Stomach smooth muscle (tissue), 2 donors: Measurements from ENCODE around the gene REC8.

Experiments
- H3K27ac ChIP-seq: one replicate; pipeline ENCODE4 v1.7.0; 2013; ENCODE audit warnings: mild to moderate bottlenecking, low read length, inconsistent platforms
- H3K27me3 ChIP-seq, 2 donors: one replicate each; pipeline ENCODE4 v1.7.0; 2013; ENCODE audit warnings: low read length in 2 of 2; ENCODE audit not compliant: insufficient read depth in 2 of 2, control insufficient read depth in 1 of 2
- H3K36me3 ChIP-seq, 2 donors: one replicate each; pipeline ENCODE4 v1.7.0; 2013; ENCODE audit warnings: low read length in 2 of 2; ENCODE audit not compliant: control insufficient read depth in 2 of 2, insufficient read depth in 2 of 2
- H3K4me1 ChIP-seq: one replicate; pipeline ENCODE4 v1.7.0; 2013; ENCODE audit warnings: low read length; ENCODE audit not compliant: control insufficient read depth, insufficient read depth
- H3K4me3 ChIP-seq, 2 donors: one replicate each; pipeline ENCODE4 v1.7.0; 2013; ENCODE audit warnings: low read length in 2 of 2
- H3K9ac ChIP-seq, 2 donors: one replicate each; pipeline ENCODE4 v1.7.0; 2013; ENCODE audit warnings: low read length in 2 of 2, mild to moderate bottlenecking in 1 of 2
- H3K9me3 ChIP-seq, 2 donors: one replicate each; pipeline ENCODE4 v1.7.0; 2013; ENCODE audit warnings: low read length in 2 of 2; ENCODE audit not compliant: control insufficient read depth in 2 of 2
- donor health status: healthy.
- donor health status: Pancreatic carcinoma.

The REC8 gene

GRCh38 chr14:24160850-24161804, 10.8 kb upstream of the REC8 start, which contains the start of gene IRF9:
IRF9 (plus strand) TSS chr14:24161265; CDS start chr14:24162145, 880 bp downstream.
- Histone ChIP-seq H3K36me3 (peaks cover 52 to 60% of the 10 kb centered on the region in 2 donors), H3K27ac (peak within 1 kb of the TSS; percentile 88), H3K9ac (peak within 1 kb of the TSS; percentile 91 to 96), H3K4me1 (peaks cover 26% of the 10 kb centered on the region), H3K9me3 (no peaks in the 10 kb centered on the region), H3K27me3 (no peaks in the 10 kb centered on the region), H3K4me3 (peak within 1 kb of the TSS; percentile 91 to 98)

- Histone ChIP-seq H3K27ac (peak overlapping the region; percentile 88), H3K27me3 (no peaks in the 10 kb centered on the region), H3K9ac (peak overlapping the region; percentile 91 to 96), H3K36me3 (peaks cover 56 to 58% of the 10 kb centered on the region in 2 donors), H3K4me3 (peak overlapping the region; percentile 91 to 98), H3K4me1 (peaks cover 26% of the 10 kb centered on the region), H3K9me3 (no peaks in the 10 kb centered on the region)
Observed at GRCh38 chr14:24162093-24162492, 9.8 kb upstream of the REC8 start.

DNA sequence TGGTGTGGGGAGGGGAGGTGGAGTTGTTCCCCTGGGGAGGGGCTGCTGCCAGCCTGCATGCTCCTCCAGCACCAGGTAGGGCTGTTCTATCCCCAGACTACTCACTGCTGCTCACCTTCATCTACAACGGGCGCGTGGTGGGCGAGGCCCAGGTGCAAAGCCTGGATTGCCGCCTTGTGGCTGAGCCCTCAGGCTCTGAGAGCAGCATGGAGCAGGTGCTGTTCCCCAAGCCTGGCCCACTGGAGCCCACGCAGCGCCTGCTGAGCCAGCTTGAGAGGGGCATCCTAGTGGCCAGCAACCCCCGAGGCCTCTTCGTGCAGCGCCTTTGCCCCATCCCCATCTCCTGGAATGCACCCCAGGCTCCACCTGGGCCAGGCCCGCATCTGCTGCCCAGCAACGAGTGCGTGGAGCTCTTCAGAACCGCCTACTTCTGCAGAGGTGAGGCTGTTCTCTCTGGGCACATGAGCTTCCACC, 7.3 kb upstream of the REC8 start:
- Histone ChIP-seq H3K27ac (no peak overlapping the region), H3K4me1 (peaks cover 26% of the 10 kb centered on the region), H3K9ac (no peak overlapping the region), H3K36me3 (peaks cover 45 to 55% of the 10 kb centered on the region in 2 donors), H3K9me3 (no peaks in the 10 kb centered on the region), H3K27me3 (no peaks in the 10 kb centered on the region), H3K4me3 (no peak overlapping the region)

GRCh38 chr14:24165785-24166184, 6.1 kb upstream of the REC8 start:
- peaks cover 36 to 50% of the 10 kb centered on the region in 2 donors for H3K36me3 ChIP-seq
- no peak overlapping the region for H3K4me3 ChIP-seq
- no peak overlapping the region for H3K27ac ChIP-seq
- H3K9ac ChIP-seq: no peak overlapping the region
- H3K9me3 ChIP-seq: no peaks in the 10 kb centered on the region
- H3K4me1 ChIP-seq: peaks cover 22% of the 10 kb centered on the region
- no peaks in the 10 kb centered on the region for H3K27me3 ChIP-seq

DNA sequence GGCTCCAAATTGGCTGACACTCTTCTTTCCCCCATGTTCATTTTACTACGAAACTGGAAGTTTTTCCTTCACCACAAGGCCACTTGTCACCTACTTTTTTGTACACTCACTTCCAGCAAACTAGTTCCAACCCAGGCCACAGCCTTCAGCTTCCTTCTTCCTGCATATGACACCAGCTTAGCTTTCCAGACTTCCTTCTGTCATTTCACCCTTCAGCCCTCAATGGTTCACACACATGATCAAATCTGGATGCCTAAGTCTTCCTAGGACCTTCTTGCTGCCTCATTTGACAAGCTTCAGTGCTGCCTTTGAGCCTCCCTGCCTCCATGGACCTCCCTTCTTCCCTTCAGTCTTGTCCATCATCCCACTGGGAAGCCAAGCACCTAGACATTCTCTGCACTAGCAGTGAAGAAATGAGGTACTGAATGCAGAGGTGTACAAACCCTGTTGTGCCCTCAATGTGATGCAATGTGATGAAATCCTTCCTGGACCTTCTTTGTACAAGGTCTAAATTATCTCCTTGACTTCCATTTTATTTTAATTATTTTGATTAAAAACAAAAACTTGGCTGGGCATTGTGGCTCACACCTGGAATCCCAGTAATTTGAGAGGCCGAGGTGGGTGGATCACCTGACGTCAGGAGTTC, 4.3 kb upstream of the REC8 start:
- H3K27ac ChIP-seq: no peak overlapping the region
- no peaks in the 10 kb centered on the region for H3K27me3 ChIP-seq
- no peak overlapping the region for H3K9ac ChIP-seq
- no peaks in the 10 kb centered on the region for H3K9me3 ChIP-seq
- peaks cover 36 to 50% of the 10 kb centered on the region in 2 donors for H3K36me3 ChIP-seq
- no peak overlapping the region for H3K4me3 ChIP-seq
- H3K4me1 ChIP-seq: peaks cover 17% of the 10 kb centered on the region

DNA sequence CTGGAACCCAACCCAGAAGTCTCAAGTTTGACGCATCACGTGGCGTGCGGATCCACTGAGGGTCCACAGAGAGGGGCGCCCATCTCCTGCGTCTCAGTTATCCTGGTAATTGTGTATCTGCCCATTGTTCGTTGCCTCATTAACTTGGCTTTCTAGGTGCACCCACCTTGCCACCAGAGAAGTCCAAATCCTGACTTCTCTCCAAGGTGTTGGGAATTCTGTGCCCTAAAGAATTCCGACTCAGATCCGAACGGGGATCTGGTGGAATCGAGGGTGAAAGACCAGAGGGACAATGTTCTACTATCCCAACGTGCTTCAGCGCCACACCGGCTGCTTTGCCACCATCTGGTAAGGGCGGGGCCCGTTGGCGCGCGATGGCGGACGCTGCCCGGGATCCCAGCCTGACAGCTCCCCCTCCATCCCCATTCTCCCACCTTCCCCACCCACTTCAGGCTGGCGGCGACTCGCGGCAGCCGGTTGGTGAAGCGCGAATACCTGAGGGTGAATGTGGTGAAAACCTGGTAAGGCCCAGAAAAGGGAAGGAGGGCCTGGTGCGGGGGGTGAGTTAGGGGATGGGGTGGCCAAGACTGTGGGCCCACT, 481 bp downstream of the REC8 start:
- Histone ChIP-seq H3K9ac (peak overlapping the region; percentile 21 to 48), H3K9me3 (no peaks in the 10 kb centered on the region), H3K4me1 (peaks cover 14% of the 10 kb centered on the region), H3K27me3 (no peaks in the 10 kb centered on the region), H3K36me3 (peaks cover 4 to 16% of the 10 kb centered on the region in 2 donors), H3K27ac (peak overlapping the region; percentile 24), H3K4me3 (peak overlapping the region; percentile 58 to 74)

GRCh38 chr14:24172871-24173281, 996 bp downstream of the REC8 start:
- no peaks in the 10 kb centered on the region for H3K27me3 ChIP-seq
- peaks cover 4 to 12% of the 10 kb centered on the region in 2 donors for H3K36me3 ChIP-seq
- H3K27ac ChIP-seq: peak overlapping the region; percentile 24
- H3K9ac ChIP-seq: peak overlapping the region; percentile 13 to 48
- no peaks in the 10 kb centered on the region for H3K9me3 ChIP-seq
- peaks cover 14% of the 10 kb centered on the region for H3K4me1 ChIP-seq
- peak overlapping the region in 1 of 2 donors; percentile 74 for H3K4me3 ChIP-seq

GRCh38 chr14:24176599-24176998, 4.7 kb downstream of the REC8 start:
- H3K27ac ChIP-seq: no peak overlapping the region
- peaks cover 6 to 18% of the 10 kb centered on the region in 2 donors for H3K36me3 ChIP-seq
- no peaks in the 10 kb centered on the region for H3K9me3 ChIP-seq
- H3K9ac ChIP-seq: no peak overlapping the region
- peaks cover 18% of the 10 kb centered on the region for H3K4me1 ChIP-seq
- no peak overlapping the region for H3K4me3 ChIP-seq
- H3K27me3 ChIP-seq: no peaks in the 10 kb centered on the region

DNA sequence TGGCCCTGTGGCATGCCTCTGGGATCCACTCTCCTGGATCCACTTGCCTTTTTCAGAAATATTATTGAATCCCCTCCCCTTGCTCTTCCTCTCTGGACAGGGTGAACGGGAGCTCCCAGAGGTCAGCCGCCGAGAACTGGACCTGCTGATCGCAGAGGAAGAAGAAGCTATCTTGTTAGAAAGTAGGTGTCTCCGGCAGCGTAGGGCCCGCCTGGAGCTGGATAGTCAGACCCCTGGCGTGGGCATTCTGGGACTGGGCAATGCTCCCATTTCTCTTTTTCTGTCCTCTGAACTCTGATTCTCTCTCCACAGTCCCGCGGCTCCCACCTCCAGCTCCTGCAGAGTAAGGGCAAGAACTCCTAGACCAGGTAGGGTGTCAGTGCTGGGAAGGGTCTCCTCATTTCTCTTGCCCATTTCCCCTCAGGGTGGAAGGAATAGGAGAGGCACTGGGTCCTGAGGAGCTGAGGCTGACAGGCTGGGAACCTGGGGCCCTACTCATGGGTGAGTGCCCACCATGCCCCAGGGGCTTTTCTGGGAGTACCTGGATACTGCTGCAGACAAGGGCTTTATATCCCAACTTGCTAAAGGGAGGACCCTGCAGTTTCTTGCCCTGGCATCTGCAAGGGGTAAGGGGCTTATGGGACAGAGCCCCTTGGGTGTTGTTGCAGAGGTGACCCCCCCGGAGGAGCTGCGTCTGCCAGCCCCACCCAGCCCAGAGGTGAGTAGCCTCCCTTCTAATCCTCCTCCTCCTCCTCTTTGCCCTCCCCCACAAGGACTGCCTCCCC, 5.4 kb downstream of the REC8 start:
- H3K9me3 ChIP-seq: no peaks in the 10 kb centered on the region
- no peak overlapping the region for H3K4me3 ChIP-seq
- H3K27me3 ChIP-seq: no peaks in the 10 kb centered on the region
- H3K36me3 ChIP-seq: peaks cover 10 to 22% of the 10 kb centered on the region in 2 donors
- H3K27ac ChIP-seq: no peak overlapping the region
- peaks cover 12% of the 10 kb centered on the region for H3K4me1 ChIP-seq
- no peak overlapping the region for H3K9ac ChIP-seq

DNA sequence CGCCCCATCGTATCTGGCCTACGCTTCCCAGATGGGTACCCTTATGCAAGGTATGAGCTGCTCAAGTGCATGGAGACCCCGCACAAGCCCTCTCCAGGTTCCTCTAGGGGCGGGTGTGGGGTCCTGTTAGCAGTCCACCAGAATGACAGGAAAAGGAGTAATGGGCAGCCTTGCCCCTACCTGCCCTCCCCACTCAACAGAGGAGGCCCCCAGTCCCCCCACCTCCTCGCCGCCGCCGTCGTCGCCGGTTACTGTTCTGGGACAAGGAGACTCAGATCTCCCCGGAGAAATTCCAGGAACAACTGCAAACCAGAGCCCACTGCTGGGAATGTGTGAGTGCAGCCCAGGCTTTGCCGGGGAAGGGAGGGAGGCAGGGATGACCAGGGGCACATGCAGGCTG, 6.0 kb downstream of the REC8 start:
- H3K9me3 ChIP-seq: no peaks in the 10 kb centered on the region

More for the DNA sequence above, 6.0 kb downstream of the REC8 start:
- Histone ChIP-seq H3K27me3 (no peaks in the 10 kb centered on the region), H3K4me1 (peaks cover 9% of the 10 kb centered on the region), H3K9ac (no peak overlapping the region), H3K36me3 (peaks cover 13 to 27% of the 10 kb centered on the region in 2 donors), H3K27ac (no peak overlapping the region), H3K4me3 (no peak overlapping the region)
